OCI-LY7 (cell line): ENCODE results near the gene CYP2D6. TPM values are rescaled to one million over a fixed set of nuclear protein-coding genes. Genes with fewer than 3 reads are reported as not detected.
"Not testable (repeated sequence)": the region's sequence is repeated elsewhere in the genome, so short reads cannot be mapped to it uniquely, and the experiment has no call there.

ENCODE experiments used
- BruUV-seq: library from RNA; stranded (reverse); fragments of 400-500 nt; replicated peaks from 2 replicates; lab custom pipeline; 2021; lab: Mats Ljungman, UMichigan
- CTCF ChIA-PET: fragments of 300-600 bp; sonication (Branson Sonifier 250); formaldehyde crosslinking; loops from one replicate; lab custom pipeline; 2022; ENCODE audit warnings: antibody characterized with exemption; ENCODE audit not compliant: unreplicated experiment; lab: Charles Lee
- POLR2A ChIA-PET: fragments of 300-600 bp; sonication (Branson Sonifier 250); formaldehyde crosslinking; loops from one replicate; lab custom pipeline; 2022; ENCODE audit warnings: antibody characterized with exemption; lab: Charles Lee
- DNase-seq: peaks from one replicate; pipeline ENCODE4 v3.0.0-alpha.2; 2015; ENCODE audit warnings: low spot score
- H2AFZ ChIP-seq: fragments of 200-600 bp; sonication (generic), shearing (Covaris generic); 2 replicates; pipeline ENCODE4 v1.6.1; 2014; ENCODE audit warnings: mild to moderate bottlenecking, antibody characterized with exemption, low read length, moderate library complexity
- H3K27ac ChIP-seq: fragments of 200-600 bp; sonication (generic); 2 replicates; pipeline ENCODE4 v1.5.1; 2014; ENCODE audit warnings: mixed run types, low read depth, mild to moderate bottlenecking, moderate library complexity, low read length, inconsistent platforms; ENCODE audit not compliant: poor library complexity, severe bottlenecking
- H3K36me3 ChIP-seq: fragments of 200-600 bp; sonication (generic); 2 replicates; pipeline ENCODE4 v1.6.1; 2014; ENCODE audit warnings: mild to moderate bottlenecking, antibody characterized with exemption, low read length, moderate library complexity, mixed read lengths; ENCODE audit not compliant: insufficient read depth
- H3K4me1 ChIP-seq: fragments of 200-600 bp; sonication (generic); 2 replicates; pipeline ENCODE4 v1.5.1; 2014; ENCODE audit warnings: mild to moderate bottlenecking, low read length; ENCODE audit not compliant: insufficient read depth, poor library complexity, severe bottlenecking
- H3K4me2 ChIP-seq: fragments of 200-600 bp; sonication (generic); 2 replicates; pipeline ENCODE4 v1.6.1; 2014; ENCODE audit warnings: mild to moderate bottlenecking, low read length
- H3K4me3 ChIP-seq: fragments of 200-600 bp; sonication (generic); 2 replicates; pipeline ENCODE4 v1.5.1; 2014; ENCODE audit warnings: mild to moderate bottlenecking, low read depth, low read length; ENCODE audit not compliant: poor library complexity, severe bottlenecking
- H3K79me2 ChIP-seq: fragments of 200-600 bp; sonication (generic); 2 replicates; pipeline ENCODE4 v1.6.1; 2016; ENCODE audit warnings: low read depth, mild to moderate bottlenecking, low read length, moderate library complexity, mixed read lengths; ENCODE audit not compliant: insufficient read depth
- H3K9me2 ChIP-seq: fragments of 200-600 bp; sonication (generic); 2 replicates; pipeline ENCODE4 v1.6.1; 2016; ENCODE audit warnings: mild to moderate bottlenecking, low read length, mixed read lengths; ENCODE audit not compliant: insufficient read depth
- H3K9me3 ChIP-seq: fragments of 200-600 bp; sonication (generic); 2 replicates; pipeline ENCODE4 v1.6.1; 2014; ENCODE audit warnings: mild to moderate bottlenecking, mixed run types, low read length, mixed read lengths
- H4K20me1 ChIP-seq: fragments of 200-600 bp; sonication (generic); 2 replicates; pipeline ENCODE4 v1.6.1; 2014; ENCODE audit warnings: mild to moderate bottlenecking, antibody characterized with exemption, low read length, moderate library complexity, mixed read lengths; ENCODE audit not compliant: insufficient read depth
- CTCF ChIP-seq: fragments of 200-600 bp; sonication (generic); conservative IDR thresholded peaks from 2 replicates; pipeline ENCODE4 v1.5.1; 2014; ENCODE audit warnings: mild to moderate bottlenecking, antibody characterized with exemption, low read length, moderate library complexity, mixed read lengths
- EZH2phosphoT487 ChIP-seq: fragments of 200-600 bp; sonication (generic); IDR thresholded peaks from 2 replicates; pipeline ENCODE4 v1.6.1; 2018; ENCODE audit warnings: low read depth, borderline replicate concordance, mild to moderate bottlenecking, mixed run types, antibody characterized with exemption, low read length, moderate library complexity, mixed read lengths
- intact Hi-C: fragments of 100-400 bp; cut with micrococcal nuclease; formaldehyde crosslinking; loops from one replicate; pipeline ENCODE4 v1.10.0; 2022; ENCODE audit not compliant: unreplicated experiment
- total RNA-seq, 2 experiments: library from RNA; depleted of rRNA in 1 of 2; stranded (reverse); fragments of >200 nt in 1 of 2; shearing (Covaris generic) in 1 of 2; gene quantifications; 2 replicates each; pipeline ENCODE4 v1.2.3, GENCODE V29; 2014 to 2022

CYP2D6 gene
- total RNA-seq, 2 experiments from 2014 or later: 3.0 to 4.1 TPM

GRCh38 chr22:42112793-42113192, 17.8 kb downstream of the CYP2D6 start:
- H3K27ac ChIP-seq, H3K4me1 ChIP-seq, H3K79me2 ChIP-seq, H3K9me2 ChIP-seq, H2AFZ ChIP-seq, BruUV-seq, H3K4me3 ChIP-seq, H4K20me1 ChIP-seq, CTCF ChIA-PET, POLR2A ChIA-PET, H3K4me2 ChIP-seq: not testable (repeated sequence)
- TF ChIP-seq CTCF: peak; percentile 63
- H3K36me3 ChIP-seq: peaks cover 11% of the 10 kb centered on the region
- H3K9me3 ChIP-seq: peaks cover 23% of the 10 kb centered on the region
- intact Hi-C loops: loop anchor here (5.0 kb wide), 1 partner anchor 145 kb away; the partner anchor contains the start of gene SEPTIN3
- DNase-seq: peak; percentile 43

- intact Hi-C loops: loop anchor here (5.0 kb wide), 1 partner anchor 144 kb away; the partner anchor contains the start of gene SEPTIN3
- POLR2A ChIA-PET: interaction anchor here (0.6 kb wide), 1 partner anchor 81 kb away, joined by 3 read pairs; no protein-coding TSS in a partner anchor
- Histone ChIP-seq H3K9me3 (peaks cover 17% of the 10 kb centered on the region), H4K20me1 (no peaks in the 10 kb centered on the region), H3K4me3 (no peak overlapping the region), H2AFZ (no peak overlapping the region), H3K4me2 (no peak overlapping the region), H3K27ac (no peak overlapping the region), H3K79me2 (no peaks in the 10 kb centered on the region), H3K4me1 (no peaks in the 10 kb centered on the region), H3K36me3 (peaks cover 6% of the 10 kb centered on the region), H3K9me2 (no peaks in the 10 kb centered on the region)
- CTCF ChIA-PET: no interaction called here
- no peak for DNase-seq
- TF ChIP-seq EZH2phosphoT487 (no peak), CTCF (no peak)
- no TSS peak for BruUV-seq
Measured at GRCh38 chr22:42111798-42112197, 18.8 kb downstream of the CYP2D6 start.

GRCh38 chr22:42108848-42109247, 21.8 kb downstream of the CYP2D6 start:
- no peak overlapping the region for H3K4me3 ChIP-seq
- POLR2A ChIA-PET: no interaction called here
- TF ChIP-seq CTCF (no peak), EZH2phosphoT487 (no peak)
- H3K4me2 ChIP-seq: no peak overlapping the region
- no peaks in the 10 kb centered on the region for H3K4me1 ChIP-seq
- CTCF ChIA-PET: no interaction called here
- intact Hi-C loops: no loop called here
- H4K20me1 ChIP-seq: no peaks in the 10 kb centered on the region
- H2AFZ ChIP-seq: no peak overlapping the region
- peaks cover 10% of the 10 kb centered on the region; the same call in 1 of the 2 replicates for H3K36me3 ChIP-seq
- H3K9me3 ChIP-seq: peaks cover 20% of the 10 kb centered on the region
- no peak overlapping the region for H3K27ac ChIP-seq
- BruUV-seq: no TSS peak
- no peaks in the 10 kb centered on the region for H3K79me2 ChIP-seq
- DNase-seq: no peak
- no peaks in the 10 kb centered on the region for H3K9me2 ChIP-seq

GRCh38 chr22:42104332-42104860, 26.2 kb downstream of the CYP2D6 start:
- H3K4me2 ChIP-seq, H3K27ac ChIP-seq, H3K4me3 ChIP-seq, CTCF ChIA-PET, DNase-seq, BruUV-seq, H4K20me1 ChIP-seq, H3K36me3 ChIP-seq, H2AFZ ChIP-seq, H3K9me2 ChIP-seq, intact Hi-C loops, H3K4me1 ChIP-seq, POLR2A ChIA-PET, H3K79me2 ChIP-seq: not testable (repeated sequence)
- peaks cover 39% of the 10 kb centered on the region for H3K9me3 ChIP-seq
